Coronary artery (tissue), 2 donors: Measurements from ENCODE around the gene GASK1B.

Experiments used
- DNase-seq: peaks from one replicate; pipeline ENCODE4 v3.0.0-alpha.2; 2017; ENCODE audit warnings: low spot score
- H3K27ac ChIP-seq, 2 donors: fragments of 200-600 bp; sonication (generic); one replicate each; pipeline ENCODE4 v1.5.1; 2016 to 2019
- H3K4me3 ChIP-seq: fragments of 200-600 bp; sonication (generic); 2 replicates; pipeline ENCODE4 v1.5.1; 2016; ENCODE audit warnings: mild to moderate bottlenecking, moderate library complexity
- CTCF ChIP-seq: fragments of 200-600 bp; sonication (generic); IDR thresholded peaks from one replicate; pipeline ENCODE4 v1.5.1; 2019; ENCODE audit warnings: antibody characterized with exemption

Gene GASK1B

GRCh38 chr4:158172261-158173258, at the start of gene GASK1B:
TSS of gene GASK1B (minus strand) at chr4:158173025. CDS start at chr4:158171375, 1,650 bp downstream.
- TF ChIP-seq CTCF, result peak; percentile 39
- Histone ChIP-seq H3K27ac (peak within 1 kb of the TSS; percentile 72 to 92), H3K4me3 (peak within 1 kb of the TSS; percentile 67)
- no peak for DNase-seq

GRCh38 chr4:158219623-158220022, 46.8 kb upstream of the GASK1B start:
- no peak for DNase-seq
- Histone ChIP-seq H3K4me3 (no peak overlapping the region), H3K27ac (no peak overlapping the region)
- no peak for TF ChIP-seq CTCF

- Histone ChIP-seq H3K4me3 (no peak overlapping the region), H3K27ac (peak overlapping the region; percentile 67 to 73)
- no peak for DNase-seq
- no peak for TF ChIP-seq CTCF
These were observed 44.9 kb upstream of the GASK1B start for GRCh38 chr4:158217763-158218162.

- no peak for DNase-seq
- Histone ChIP-seq H3K4me3 (no peak overlapping the region), H3K27ac (no peak overlapping the region)
- no peak for TF ChIP-seq CTCF
These were observed 42.0 kb upstream of the GASK1B start for GRCh38 chr4:158214856-158215255.

GRCh38 chr4:158213466-158213865, 40.6 kb upstream of the GASK1B start:
- no peak for TF ChIP-seq CTCF
- DNase-seq, result no peak
- Histone ChIP-seq H3K27ac (no peak overlapping the region), H3K4me3 (no peak overlapping the region)

- H3K27ac ChIP-seq, result peak overlapping the region; percentile 56 to 77
- no peak for TF ChIP-seq CTCF
These were observed 38.4 kb upstream of the GASK1B start for GRCh38 chr4:158211222-158211621.

More at GRCh38 chr4:158211222-158211621, 38.4 kb upstream of the GASK1B start:
- DNase-seq, result no peak
- peak overlapping the region; percentile 62 for H3K4me3 ChIP-seq
